GM19395 (cell line): ENCODE measurements around the gene TEK.
"Not testable (repeated sequence)": the region's sequence is repeated elsewhere in the genome, so short reads cannot be mapped to it uniquely, and the experiment has no call there.

Source experiments
- ATAC-seq: cut with Tn5 transposase; IDR thresholded peaks from one replicate; pipeline ENCODE4 v1.9.1; 2021; ENCODE audit warnings: mild to moderate bottlenecking, moderate library complexity; ENCODE audit not compliant: unreplicated experiment

Gene TEK

GRCh38 chr9:27108981-27109541 is at the start of gene TEK:
Gene TEK (plus strand): TSS chr9:27109225. CDS start chr9:27109591, 366 bp downstream.
- no peak for ATAC-seq

GRCh38 chr9:27059412-27059811 is 49.6 kb upstream of the TEK start:
- ATAC-seq, result no peak

- no peak for ATAC-seq
Measured at GRCh38 chr9:27059907-27060306, 49.1 kb upstream of the TEK start.

- no peak for ATAC-seq
Measured at GRCh38 chr9:27065288-27065687, 43.7 kb upstream of the TEK start.

GRCh38 chr9:27073841-27074728 is 34.9 kb upstream of the TEK start:
- ATAC-seq, result no peak

GRCh38 chr9:27078685-27079084 is 30.3 kb upstream of the TEK start:
- ATAC-seq, result no peak

GRCh38 chr9:27085456-27085855 is 23.6 kb upstream of the TEK start:
- ATAC-seq, result no peak

GRCh38 chr9:27086818-27087680 is 22.0 kb upstream of the TEK start:
- no peak for ATAC-seq

- no peak for ATAC-seq
Measured at GRCh38 chr9:27088981-27089380, 20.0 kb upstream of the TEK start.

- no peak for ATAC-seq
Measured at GRCh38 chr9:27089706-27090105, 19.3 kb upstream of the TEK start.

- no peak for ATAC-seq
Measured at GRCh38 chr9:27090231-27090630, 18.8 kb upstream of the TEK start.

GRCh38 chr9:27090711-27091110 is 18.3 kb upstream of the TEK start:
- ATAC-seq, result no peak

- ATAC-seq, result not testable (repeated sequence)
Measured at GRCh38 chr9:27092496-27092895, 16.5 kb upstream of the TEK start.

- ATAC-seq, result not testable (repeated sequence)
Measured at GRCh38 chr9:27093384-27094067, 15.5 kb upstream of the TEK start.

GRCh38 chr9:27094640-27095298 is 14.3 kb upstream of the TEK start:
- no peak for ATAC-seq

GRCh38 chr9:27107241-27107640 is 1.8 kb upstream of the TEK start:
- ATAC-seq, result no peak

- ATAC-seq, result no peak
Measured at GRCh38 chr9:27109621-27110020, 596 bp downstream of the TEK start.

GRCh38 chr9:27110181-27110580 is 1.2 kb downstream of the TEK start:
- no peak for ATAC-seq

GRCh38 chr9:27112235-27112634 is 3.2 kb downstream of the TEK start:
- ATAC-seq, result no peak

GRCh38 chr9:27117489-27118135 is 8.6 kb downstream of the TEK start:
- ATAC-seq, result no peak
